ENCODE data around the gene ZNF202.

ZNF202 gene

DNA sequence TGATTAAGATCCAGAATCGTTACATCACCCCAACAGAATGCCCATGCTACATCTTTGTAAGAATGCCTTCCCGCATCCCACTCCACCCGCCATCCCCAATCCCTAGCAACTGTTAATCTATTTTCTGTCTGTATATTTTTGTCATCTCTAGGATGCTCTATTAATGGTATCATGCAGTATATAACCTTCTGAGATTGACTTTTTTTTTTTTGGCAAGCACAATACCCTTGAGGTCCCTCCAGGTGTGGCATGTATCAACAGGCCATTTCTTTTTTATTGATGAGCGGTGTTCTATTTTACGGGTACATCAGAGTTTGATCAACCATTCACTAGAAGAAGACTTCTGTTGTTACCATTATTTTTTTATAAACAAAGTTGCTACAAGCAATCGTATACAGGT lies 56.9 kb downstream of the ZNF202 start:
- no peak overlapping the region for H3K4me3 ChIP-seq (ENCODE audit: low read depth, low read length)
- TF ChIP-seq, protein P1, sequence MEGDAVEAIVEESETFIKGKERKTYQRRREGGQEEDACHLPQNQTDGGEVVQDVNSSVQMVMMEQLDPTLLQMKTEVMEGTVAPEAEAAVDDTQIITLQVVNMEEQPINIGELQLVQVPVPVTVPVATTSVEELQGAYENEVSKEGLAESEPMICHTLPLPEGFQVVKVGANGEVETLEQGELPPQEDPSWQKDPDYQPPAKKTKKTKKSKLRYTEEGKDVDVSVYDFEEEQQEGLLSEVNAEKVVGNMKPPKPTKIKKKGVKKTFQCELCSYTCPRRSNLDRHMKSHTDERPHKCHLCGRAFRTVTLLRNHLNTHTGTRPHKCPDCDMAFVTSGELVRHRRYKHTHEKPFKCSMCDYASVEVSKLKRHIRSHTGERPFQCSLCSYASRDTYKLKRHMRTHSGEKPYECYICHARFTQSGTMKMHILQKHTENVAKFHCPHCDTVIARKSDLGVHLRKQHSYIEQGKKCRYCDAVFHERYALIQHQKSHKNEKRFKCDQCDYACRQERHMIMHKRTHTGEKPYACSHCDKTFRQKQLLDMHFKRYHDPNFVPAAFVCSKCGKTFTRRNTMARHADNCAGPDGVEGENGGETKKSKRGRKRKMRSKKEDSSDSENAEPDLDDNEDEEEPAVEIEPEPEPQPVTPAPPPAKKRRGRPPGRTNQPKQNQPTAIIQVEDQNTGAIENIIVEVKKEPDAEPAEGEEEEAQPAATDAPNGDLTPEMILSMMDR (IDR thresholded peaks at IDR 0.05; ENCODE audit: low read depth, low read length) = no peak

DNA sequence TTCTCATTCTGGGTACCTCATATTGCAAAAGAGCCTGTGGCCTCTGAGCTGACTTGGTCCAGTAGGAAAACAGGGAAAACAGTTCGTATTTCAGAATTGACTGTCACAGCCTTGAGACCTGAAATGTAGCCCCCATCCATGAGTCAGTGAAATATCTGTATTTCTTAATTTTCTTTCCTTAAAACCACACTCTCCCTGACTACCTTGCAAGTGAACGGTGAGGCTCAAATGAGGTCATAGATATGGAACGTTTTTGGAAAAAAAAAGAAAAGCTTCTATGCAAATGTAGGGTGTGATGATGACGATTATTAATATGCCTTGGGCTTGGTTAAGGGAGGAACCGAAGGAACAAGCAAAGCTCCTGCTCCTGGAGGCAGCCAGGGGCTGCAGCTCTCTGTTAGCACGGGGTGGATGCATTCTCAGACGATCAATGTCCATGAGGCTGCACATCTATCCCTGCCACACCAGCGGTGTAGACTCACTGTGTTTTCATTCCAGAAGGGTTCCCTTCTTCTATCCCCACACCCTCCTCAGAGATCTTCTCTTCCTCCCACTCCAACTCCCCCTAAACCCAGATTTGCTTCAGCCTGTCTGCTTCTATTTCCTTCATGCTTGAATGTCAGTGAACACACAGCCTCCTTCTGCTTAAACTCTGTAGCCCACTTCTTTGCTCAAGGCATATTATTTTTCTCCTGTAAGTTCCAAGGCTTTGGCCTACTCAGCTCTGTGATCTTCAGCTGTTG lies 57.9 kb downstream of the ZNF202 start:
- no peak overlapping the region for H3K4me3 ChIP-seq (ENCODE audit: low read depth, low read length)
- TF ChIP-seq, protein P1 (IDR thresholded peaks at IDR 0.05; ENCODE audit: low read depth, low read length) = no peak

DNA sequence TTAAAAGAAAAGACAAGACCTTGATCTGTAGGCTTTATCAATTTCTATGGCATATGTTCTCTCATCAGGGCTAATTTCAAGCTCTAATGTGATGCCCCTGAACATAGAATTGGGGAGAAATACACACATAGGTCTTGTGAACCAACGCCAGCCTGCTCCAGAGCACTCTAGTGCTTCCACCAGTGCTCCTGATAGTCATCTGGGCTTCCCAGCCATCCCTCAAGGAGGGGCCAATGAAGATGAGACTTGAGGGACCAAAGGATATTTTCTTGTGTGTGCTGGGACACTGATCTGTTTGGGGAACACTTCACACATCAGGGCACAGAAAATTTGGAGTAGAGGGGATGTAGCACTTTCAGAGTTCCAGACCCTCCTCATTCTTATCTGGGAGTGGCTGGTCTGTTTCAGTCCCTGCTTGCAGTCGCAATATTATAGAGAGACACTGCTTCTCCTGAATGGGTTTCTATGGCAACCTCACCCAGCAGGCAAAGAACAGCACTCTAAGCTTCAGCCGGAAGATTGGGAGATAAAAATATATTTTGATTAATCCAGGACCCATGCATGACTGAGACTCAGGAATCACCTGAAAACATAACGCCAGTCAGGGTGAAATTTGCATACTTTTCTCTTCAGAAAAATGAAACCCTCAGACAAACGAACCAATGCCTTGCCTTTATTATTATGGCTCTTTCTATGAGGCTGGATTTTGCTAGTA lies 58.6 kb downstream of the ZNF202 start:
- TF ChIP-seq, protein P1 (IDR thresholded peaks at IDR 0.05; ENCODE audit: low read depth, low read length) = no peak
- no peak overlapping the region for H3K4me3 ChIP-seq (ENCODE audit: low read depth, low read length)

DNA sequence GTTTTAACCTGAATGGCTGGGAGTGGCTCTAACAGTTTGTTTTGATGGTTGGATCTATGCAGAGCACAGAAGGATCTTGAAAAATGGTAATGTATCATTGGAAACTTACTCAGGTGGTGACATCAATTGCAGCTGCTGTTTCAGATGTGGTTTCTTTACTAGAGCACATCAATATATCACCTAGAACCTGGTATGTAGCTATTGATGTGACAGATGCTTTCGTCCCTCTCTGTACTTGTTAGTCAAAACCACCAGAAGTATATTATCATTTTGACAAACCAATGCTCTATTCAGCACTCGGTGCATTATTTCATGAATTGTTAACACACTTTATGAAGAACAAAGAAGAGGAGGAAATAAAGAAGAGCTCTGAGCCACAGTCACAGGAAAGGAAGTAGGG lies 60.4 kb downstream of the ZNF202 start:
- no peak overlapping the region for H3K4me3 ChIP-seq (ENCODE audit: low read depth, low read length)
- TF ChIP-seq, protein P1 (IDR thresholded peaks at IDR 0.05; ENCODE audit: low read depth, low read length) = no peak

DNA sequence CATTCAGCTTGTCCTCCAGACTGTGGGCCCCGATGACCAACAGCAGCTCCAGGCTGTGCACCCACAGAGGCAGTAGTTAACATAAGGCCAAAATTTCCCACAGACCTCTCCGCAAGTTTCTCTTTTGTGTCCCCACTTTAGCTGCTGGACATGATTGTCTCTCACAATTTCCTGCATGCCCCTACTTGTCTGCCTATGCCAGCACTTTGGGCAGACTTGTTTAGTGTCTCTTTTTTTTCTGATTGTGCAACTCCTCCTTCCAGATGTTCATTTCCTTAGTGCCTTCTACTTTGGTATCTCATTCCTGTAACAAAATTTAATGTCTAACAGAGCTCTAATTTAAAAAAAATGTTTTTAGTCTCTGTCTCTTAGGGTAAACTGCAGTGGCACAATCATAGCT lies 63.2 kb downstream of the ZNF202 start:
- no peak overlapping the region for H3K4me3 ChIP-seq (ENCODE audit: low read depth, low read length)
- TF ChIP-seq, protein P1 (IDR thresholded peaks at IDR 0.05; ENCODE audit: low read depth, low read length) = no peak

DNA sequence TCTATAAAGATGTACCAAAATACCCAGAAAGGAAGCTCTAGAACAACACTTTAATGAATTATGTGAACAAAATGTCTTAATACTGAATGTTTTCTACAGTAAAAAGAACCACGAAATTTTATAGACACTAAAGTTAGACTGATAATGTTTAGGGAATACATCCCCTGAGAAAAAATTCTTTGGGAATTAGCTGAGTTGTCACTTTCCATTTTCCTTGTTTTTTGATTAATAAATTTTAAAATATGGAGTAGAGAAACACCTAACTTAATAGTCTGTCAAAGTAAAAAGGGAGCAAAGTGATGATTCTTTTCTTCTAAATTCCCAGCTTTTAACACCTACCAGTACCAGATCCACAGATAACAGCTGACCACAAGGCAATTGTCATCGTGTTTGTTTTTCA lies 64.0 kb downstream of the ZNF202 start:
- no peak overlapping the region for H3K4me3 ChIP-seq (ENCODE audit: low read depth, low read length)
- TF ChIP-seq, protein P1 (IDR thresholded peaks at IDR 0.05; ENCODE audit: low read depth, low read length) = no peak

DNA sequence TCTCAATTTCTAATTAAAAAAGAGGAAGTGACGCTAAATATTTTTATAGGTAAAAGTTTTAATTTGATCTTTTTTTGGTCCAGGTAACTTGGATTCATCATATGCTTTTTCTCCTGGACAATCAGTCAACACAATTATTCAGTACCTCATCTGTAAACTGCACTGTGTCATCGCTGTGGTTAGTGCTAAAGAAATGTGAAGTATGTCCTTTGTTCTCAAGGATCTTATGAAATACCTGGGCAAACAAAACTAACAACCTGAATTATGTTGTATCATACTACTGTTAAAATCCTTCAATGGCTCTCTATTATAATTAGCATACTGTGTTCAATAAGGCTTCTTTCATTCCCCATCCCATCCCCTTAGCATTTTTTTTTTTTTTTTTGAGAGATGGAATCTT lies 67.2 kb downstream of the ZNF202 start:
- TF ChIP-seq, protein P1 (IDR thresholded peaks at IDR 0.05; ENCODE audit: low read depth, low read length) = no peak
- no peak overlapping the region for H3K4me3 ChIP-seq (ENCODE audit: low read depth, low read length)
